ENCODE results near the gene LPP.

DNA sequence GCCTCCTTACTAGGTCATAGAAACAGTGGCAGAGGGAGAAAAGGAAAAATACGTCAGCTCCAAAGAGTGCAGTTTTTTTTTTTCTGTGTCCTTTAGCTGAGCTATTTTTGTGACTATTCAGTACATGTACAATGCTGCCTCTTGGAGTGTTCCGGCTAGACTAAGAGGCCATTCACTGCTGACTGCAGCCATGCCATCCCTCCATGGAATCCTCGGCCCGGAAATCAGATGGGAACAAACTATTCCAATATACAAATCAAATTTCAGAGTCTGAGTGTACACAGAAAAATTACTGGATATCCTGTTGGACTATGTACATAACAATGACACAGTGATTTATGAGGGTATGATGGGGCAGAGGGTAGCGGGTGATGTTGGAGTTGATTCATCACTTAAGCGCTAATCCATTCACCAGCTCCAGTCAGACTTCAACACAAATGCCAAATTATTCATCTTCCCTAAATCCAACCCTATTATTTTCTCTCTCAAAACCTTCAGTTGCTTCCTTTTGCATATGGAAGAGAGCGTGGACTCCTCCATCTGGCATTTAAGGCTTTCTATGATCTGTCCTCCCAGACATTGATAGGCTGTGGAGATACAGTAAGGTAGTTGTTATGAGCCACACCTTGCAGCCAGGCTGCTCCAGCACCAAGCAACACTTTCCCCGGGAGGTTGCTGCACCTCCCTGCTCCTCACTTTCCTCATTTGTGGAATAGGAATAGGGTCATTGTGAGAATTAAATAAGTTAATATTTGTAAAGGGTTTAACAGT, 109.1 kb downstream of the LPP start:
- TF ChIP-seq, protein P1, sequence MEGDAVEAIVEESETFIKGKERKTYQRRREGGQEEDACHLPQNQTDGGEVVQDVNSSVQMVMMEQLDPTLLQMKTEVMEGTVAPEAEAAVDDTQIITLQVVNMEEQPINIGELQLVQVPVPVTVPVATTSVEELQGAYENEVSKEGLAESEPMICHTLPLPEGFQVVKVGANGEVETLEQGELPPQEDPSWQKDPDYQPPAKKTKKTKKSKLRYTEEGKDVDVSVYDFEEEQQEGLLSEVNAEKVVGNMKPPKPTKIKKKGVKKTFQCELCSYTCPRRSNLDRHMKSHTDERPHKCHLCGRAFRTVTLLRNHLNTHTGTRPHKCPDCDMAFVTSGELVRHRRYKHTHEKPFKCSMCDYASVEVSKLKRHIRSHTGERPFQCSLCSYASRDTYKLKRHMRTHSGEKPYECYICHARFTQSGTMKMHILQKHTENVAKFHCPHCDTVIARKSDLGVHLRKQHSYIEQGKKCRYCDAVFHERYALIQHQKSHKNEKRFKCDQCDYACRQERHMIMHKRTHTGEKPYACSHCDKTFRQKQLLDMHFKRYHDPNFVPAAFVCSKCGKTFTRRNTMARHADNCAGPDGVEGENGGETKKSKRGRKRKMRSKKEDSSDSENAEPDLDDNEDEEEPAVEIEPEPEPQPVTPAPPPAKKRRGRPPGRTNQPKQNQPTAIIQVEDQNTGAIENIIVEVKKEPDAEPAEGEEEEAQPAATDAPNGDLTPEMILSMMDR (IDR thresholded peaks at IDR 0.05; ENCODE audit: insufficient read depth, low read depth, low read length) = no peak
- TF ChIP-seq EZH2 (IDR thresholded peaks at IDR 0.05; ENCODE audit: insufficient read depth, low read length) = no peak
